H9 (cell line): ENCODE measurements around the gene TRERF1. TPM values are rescaled to one million over a fixed set of nuclear protein-coding genes. Genes with fewer than 3 reads are reported as not detected.

Source experiments
- DNase-seq: peaks from one replicate; pipeline ENCODE4 v3.0.0-alpha.2; 2017
- H2AFZ ChIP-seq: one replicate; pipeline ENCODE4 v1.6.1; 2013; ENCODE audit warnings: mild to moderate bottlenecking, low read length, control low read depth, moderate library complexity
- H2AK5ac ChIP-seq: 2 replicates; pipeline ENCODE4 v1.6.1; 2013; ENCODE audit warnings: low read length, control low read depth, mixed read lengths; ENCODE audit not compliant: insufficient read length
- H2BK120ac ChIP-seq: one replicate; pipeline ENCODE4 v1.6.1; 2013; ENCODE audit warnings: low read depth, mild to moderate bottlenecking, low read length, control low read depth, inconsistent platforms; ENCODE audit not compliant: poor library complexity, severe bottlenecking
- H2BK12ac ChIP-seq: 2 replicates; pipeline ENCODE4 v1.6.1; 2013; ENCODE audit warnings: low read length, control low read depth, mixed read lengths, low read depth; ENCODE audit not compliant: insufficient read length
- H2BK15ac ChIP-seq: 2 replicates; pipeline ENCODE4 v1.6.1; 2013; ENCODE audit warnings: low read depth, low read length, control low read depth
- H2BK20ac ChIP-seq: one replicate; pipeline ENCODE4 v1.6.1; 2013; ENCODE audit warnings: low read depth, mild to moderate bottlenecking, low read length, control low read depth, inconsistent platforms; ENCODE audit not compliant: poor library complexity, severe bottlenecking
- H2BK5ac ChIP-seq: 2 replicates; pipeline ENCODE4 v1.6.1; 2013; ENCODE audit warnings: low read length, control low read depth, mixed read lengths; ENCODE audit not compliant: insufficient read length
- H3K14ac ChIP-seq: 2 replicates; pipeline ENCODE4 v1.6.1; 2013; ENCODE audit warnings: low read length, control low read depth; ENCODE audit not compliant: insufficient read depth
- H3K18ac ChIP-seq: 2 replicates; pipeline ENCODE4 v1.6.1; 2013; ENCODE audit warnings: low read depth, mild to moderate bottlenecking, mixed read lengths, low read length, control low read depth; ENCODE audit not compliant: insufficient read length
- H3K23ac ChIP-seq: 2 replicates; pipeline ENCODE4 v1.6.1; 2013; ENCODE audit warnings: low read length, control low read depth, mixed read lengths, low read depth; ENCODE audit not compliant: insufficient read length
- H3K23me2 ChIP-seq: 2 replicates; pipeline ENCODE4 v1.6.1; 2013; ENCODE audit warnings: low read depth, mild to moderate bottlenecking, mixed read lengths, low read length, control low read depth; ENCODE audit not compliant: insufficient read length, poor library complexity, severe bottlenecking
- H3K27ac ChIP-seq: 2 replicates; pipeline ENCODE4 v1.5.1; 2013; ENCODE audit warnings: low read length, control low read depth, mixed read lengths, low read depth; ENCODE audit not compliant: insufficient read length
- H3K27me3 ChIP-seq: 2 replicates; pipeline ENCODE4 v1.6.1; 2013; ENCODE audit warnings: low read length, control low read depth, inconsistent platforms; ENCODE audit not compliant: insufficient read depth
- H3K4ac ChIP-seq: 2 replicates; pipeline ENCODE4 v1.6.1; 2013; ENCODE audit warnings: low read depth, mild to moderate bottlenecking, control low read depth, inconsistent platforms, low read length, moderate library complexity
- H3K4me1 ChIP-seq: 2 replicates; pipeline ENCODE4 v1.6.1; 2013; ENCODE audit warnings: low read length, control low read depth, inconsistent platforms; ENCODE audit not compliant: insufficient read depth
- H3K4me2 ChIP-seq: 2 replicates; pipeline ENCODE4 v1.6.1; 2013; ENCODE audit warnings: low read length, control low read depth, mixed read lengths; ENCODE audit not compliant: insufficient read length, insufficient read depth
- H3K56ac ChIP-seq: 2 replicates; pipeline ENCODE4 v1.6.1; 2013; ENCODE audit warnings: low read depth, mild to moderate bottlenecking, mixed read lengths, low read length, control low read depth; ENCODE audit not compliant: insufficient read length
- H3K79me1 ChIP-seq: 2 replicates; pipeline ENCODE4 v1.6.1; 2013; ENCODE audit warnings: low read depth, mild to moderate bottlenecking, moderate library complexity, low read length, control low read depth, inconsistent platforms; ENCODE audit not compliant: insufficient read depth, poor library complexity, severe bottlenecking
- H3K79me2 ChIP-seq: 2 replicates; pipeline ENCODE4 v1.6.1; 2013; ENCODE audit warnings: low read length, control low read depth, inconsistent platforms; ENCODE audit not compliant: insufficient read depth
- H3K9ac ChIP-seq: 2 replicates; pipeline ENCODE4 v1.6.1; 2013; ENCODE audit warnings: low read length, control low read depth, mixed read lengths; ENCODE audit not compliant: insufficient read length; ENCODE audit errors: extremely low read depth
- H3K9me3 ChIP-seq: one replicate; pipeline ENCODE4 v1.6.1; 2013; ENCODE audit warnings: low read depth, low read length, inconsistent platforms; ENCODE audit not compliant: control insufficient read depth
- H3T11ph ChIP-seq: one replicate; pipeline ENCODE4 v1.6.1; 2013; ENCODE audit warnings: mild to moderate bottlenecking, low read length, control low read depth, inconsistent platforms
- H4K20me1 ChIP-seq: one replicate; pipeline ENCODE4 v1.6.1; 2013; ENCODE audit not compliant: control insufficient read depth, insufficient read length, insufficient read depth
- H4K5ac ChIP-seq: 2 replicates; pipeline ENCODE4 v1.6.1; 2013; ENCODE audit warnings: low read depth, mild to moderate bottlenecking, mixed read lengths, low read length, control low read depth; ENCODE audit not compliant: insufficient read length
- H4K8ac ChIP-seq: replicated peaks from 2 replicates; pipeline ENCODE4 v1.6.1; 2013; ENCODE audit warnings: low read length, control low read depth, mixed read lengths, low read depth; ENCODE audit not compliant: insufficient read length
- H4K91ac ChIP-seq: 2 replicates; pipeline ENCODE4 v1.6.1; 2013; ENCODE audit warnings: low read depth, mild to moderate bottlenecking, moderate library complexity, mixed read lengths, low read length, control low read depth; ENCODE audit not compliant: insufficient read length
- H3K27ac Mint-ChIP-seq, 3 experiments: 2 replicates in 2 of 3; 3 replicates in 1 of 3; pipeline ENCODE4 v1.8.0; 2020 to 2021; ENCODE audit warnings: mixed read lengths in 3 of 3, mild to moderate bottlenecking in 1 of 3, moderate library complexity in 1 of 3
- H3K27me3 Mint-ChIP-seq: 2 replicates; pipeline ENCODE4 v1.8.0; 2021; ENCODE audit warnings: low read depth, mild to moderate bottlenecking, moderate library complexity, mixed read lengths
- H3K36me3 Mint-ChIP-seq, 3 experiments: 2 replicates in 2 of 3; 3 replicates in 1 of 3; pipeline ENCODE4 v1.8.0; 2020 to 2021; ENCODE audit warnings: low read depth in 3 of 3, mixed read lengths in 3 of 3; ENCODE audit not compliant: insufficient read depth in 1 of 3
- H3K4me1 Mint-ChIP-seq, 2 experiments: 2 replicates each; pipeline ENCODE4 v1.8.0; 2020; ENCODE audit warnings: mixed read lengths in 2 of 2
- H3K4me3 Mint-ChIP-seq, 2 experiments: 2 replicates in 1 of 2; 3 replicates in 1 of 2; pipeline ENCODE4 v1.8.0; 2020 to 2021; ENCODE audit warnings: mild to moderate bottlenecking in 2 of 2, mixed read lengths in 2 of 2, moderate library complexity in 1 of 2
- H3K9me3 Mint-ChIP-seq, 2 experiments: 2 replicates in 1 of 2; 3 replicates in 1 of 2; pipeline ENCODE4 v1.8.0; 2020; ENCODE audit warnings: mild to moderate bottlenecking in 2 of 2, mixed read lengths in 2 of 2, moderate library complexity in 1 of 2
- CTCF ChIP-seq: fragments of 200-600 bp; sonication (generic); conservative IDR thresholded peaks from 3 replicates; pipeline ENCODE4 v1.8.0; 2021; ENCODE audit warnings: antibody characterized with exemption, mild to moderate bottlenecking
- WGBS: extraction: QIAGEN DNeasy Blood & Tissue Kit; methylation state at CpG from one replicate; pipeline ENCODE4 v1.1.7; 2013; ENCODE audit warnings: missing lambda C conversion rate, low lambda C conversion rate, mixed read lengths; ENCODE audit not compliant: insufficient read length; ENCODE audit errors: extremely low coverage; 5-methylcytosine and 5-hydroxymethylcytosine counted together
- total RNA-seq: library from RNA; stranded (reverse); gene quantifications from 2 replicates; pipeline ENCODE4 v1.2.1, GENCODE V29; 2021

TRERF1 gene
- total RNA-seq, 1 experiment from 2014 or later, result 19.7 TPM

- DNase-seq, result peak; percentile 65
- Histone ChIP-seq H3K27ac (no peak overlapping the region), H2AK5ac (no peak overlapping the region), H3K23me2 (peaks cover 40% of the 10 kb centered on the region), H3K23ac (no peak overlapping the region), H2BK5ac (no peak overlapping the region), H3K4me1 (peaks cover 3% of the 10 kb centered on the region), H3K9me3 (no peaks in the 10 kb centered on the region), H4K91ac (no peak overlapping the region), H2BK12ac (no peak overlapping the region), H4K20me1 (no peaks in the 10 kb centered on the region), H3K79me1 (no peaks in the 10 kb centered on the region), H3T11ph (no peak overlapping the region), H3K27me3 (no peaks in the 10 kb centered on the region), H3K14ac (peak overlapping the region; percentile 21; the same call in 1 of the 2 replicates), H3K56ac (no peak overlapping the region), H2BK20ac (no peak overlapping the region), H3K4me2 (peak overlapping the region; percentile 93), H4K8ac (no peak overlapping the region), H2AFZ (no peak overlapping the region), H2BK15ac (no peak overlapping the region), H3K79me2 (peaks cover 7% of the 10 kb centered on the region), H3K18ac (no peak overlapping the region), H2BK120ac (no peak overlapping the region), H4K5ac (no peak overlapping the region), H3K4ac (no peak overlapping the region), H3K9ac (peak overlapping the region; percentile 18)
- no peak for TF ChIP-seq CTCF
- H3K36me3 Mint-ChIP-seq, result peaks cover 0 to 2% (median 0%) of the 10 kb centered on the region in 3 experiments; a peak in 1 of 7 replicates
- H3K4me3 Mint-ChIP-seq, result peak overlapping the region; percentile 98 to 99
- peak overlapping the region; percentile 25 to 83 (median 31); a peak in 6 of 7 replicates for H3K27ac Mint-ChIP-seq
- H3K27me3 Mint-ChIP-seq, result peaks cover 4% of the 10 kb centered on the region
- no peaks in the 10 kb centered on the region for H3K9me3 Mint-ChIP-seq
- H3K4me1 Mint-ChIP-seq, result peaks cover 35 to 43% of the 10 kb centered on the region in 2 experiments
- no CpG with 5 or more reads among the region's 32 CpGs for WGBS
These were observed 2.1 kb upstream of the TRERF1 start for GRCh38 chr6:42453654-42454427.
